Pancreas (tissue), 10 donors: ENCODE data around the gene EVA1B. TPM values are rescaled to one million over a fixed set of nuclear protein-coding genes. Genes with fewer than 3 reads are reported as not detected.

Experiments used
- ATAC-seq, 4 donors: fragments of 200-7000 bp; cut with Tn5 transposase; one replicate each; pipeline versions ENCODE4 v1.8.0 to v1.9.1; 2020; ENCODE audit warnings: mild to moderate bottlenecking in 4 of 4, moderate library complexity in 4 of 4
- DNase-seq, 6 donors: peaks; one replicate each; pipeline ENCODE4 v3.0.0-alpha.2; 2020
- FAIRE-seq: peaks from 2 replicates; lab custom pipeline; 2012; peaks lifted over from hg19 to GRCh38; lab: Jason Lieb, UNC
- H3K27ac ChIP-seq, 4 donors: fragments of 200-600 bp; sonication (generic); 1 replicate in 3 of 4; 2 replicates in 1 of 4; pipeline versions ENCODE4 v1.5.0 to v1.8.0; 2020
- H3K27me3 ChIP-seq, 4 donors: fragments of 200-600 bp; one replicate each; pipeline ENCODE4 v1.8.0; 2021
- H3K36me3 ChIP-seq, 3 donors: fragments of 200-600 bp; sonication (generic) in 1 of 3; one replicate each; pipeline versions ENCODE4 v1.5.0 to v1.8.0; 2020 to 2021
- H3K4me1 ChIP-seq, 3 donors: fragments of 200-600 bp; one replicate each; pipeline ENCODE4 v1.8.0; 2021
- H3K4me3 ChIP-seq, 4 donors: fragments of 200-600 bp; sonication (generic) in 2 of 4; one replicate each; pipeline versions ENCODE4 v1.5.0 to v1.8.0; 2020 to 2021
- H3K9me3 ChIP-seq, 4 donors: fragments of 200-600 bp; one replicate each; pipeline ENCODE4 v1.8.0; 2021
- WGBS, 2 donors: extraction: QIAGEN DNeasy Blood & Tissue Kit; methylation state at CpG; one replicate each; pipeline ENCODE4 v1.1.7; 2013; 5-methylcytosine and 5-hydroxymethylcytosine counted together
- intact Hi-C, 3 donors: fragments of 100-400 bp; cut with DNase I; formaldehyde crosslinking; loops; one replicate each; pipeline versions ENCODE4 v1.11.1 to v1.14.2; 2022
- polyA plus RNA-seq, 2 donors: library from polyadenylated mRNA; stranded (reverse); fragments of 200-250 nt; gene quantifications; one replicate each; pipeline ENCODE4 v1.2.3, GENCODE V29; 2013
- total RNA-seq, 6 donors: library from RNA; stranded (reverse); fragmentation: NEBNext Ultra II Directional in 4 of 6; extraction: Animal tissue kit (Norgen Biotek cat#: 25700) in 4 of 6; gene quantifications; one replicate each; pipeline versions ENCODE4 v1.2.1 to v1.2.4, GENCODE V29; 2021 to 2023
- TF ChIP-seq, protein P1 (sequence below), 4 donors: fragments of 200-600 bp; sonication (generic) in 3 of 4; IDR thresholded peaks; one replicate each; pipeline versions ENCODE4 v1.5.0 to v1.8.0; 2021; ENCODE audit warnings: antibody characterized with exemption in 4 of 4
- donor health status: healthy with polysubstance abuse.
- donor health status: DM: no; HTN: no; CAD: no; lungs with moderate emphysema.
- donor health status: DM: no; HTN: no; CAD: no.
- donor health status: control.
- donor health status: control.
- donor health status: Bipolar disorder and iron deficiency.
- donor health status: DM: yes; HTN: yes; CAD: no.
- donor health status: DM: no; HTN: no; CAD: no.
- donor health status: DM: no; HTN: no; CAD: no.
- donor health status: DM: yes; HTN: yes; CAD: no.

EVA1B gene
- total and polyA plus RNA-seq, 8 donors, result 3.3 to 14.0 (median 6.6) TPM

DNA sequence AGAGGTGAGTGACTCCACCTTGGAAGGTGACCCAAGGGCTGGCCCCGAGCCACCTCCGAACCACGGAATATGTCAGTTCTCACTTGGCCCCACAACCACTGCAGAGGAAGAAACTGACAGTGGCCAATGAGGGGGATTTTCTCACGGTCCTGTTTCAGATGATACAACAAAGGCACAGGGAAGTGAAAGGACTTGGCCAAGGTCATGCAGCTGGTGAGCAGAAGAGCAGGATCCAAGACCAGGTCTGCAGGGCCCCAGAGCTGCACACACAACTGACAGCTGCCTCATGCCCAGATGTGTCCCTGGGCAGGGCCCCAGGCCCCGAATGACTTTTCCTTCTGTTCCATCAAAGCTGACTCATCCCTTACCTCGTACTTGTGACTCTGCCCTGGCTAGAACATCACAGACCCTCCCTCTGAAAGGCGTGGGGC is 25.8 kb upstream of the EVA1B start:
- intact Hi-C loops, result loop anchor here in 1 of 3 donors (10.0 kb wide), 1 partner anchor 66 kb away; no protein-coding TSS in a partner anchor
- DNase-seq (peak in 1 of 6 donors; percentile 27), ATAC-seq (no peak), FAIRE-seq (no peak)
- H3K27me3 ChIP-seq, result no peaks in the 10 kb centered on the region
- WGBS, 2 donors, result 64 to 68% methylated on average over 7 of the region's 7 CpGs
- TF ChIP-seq, protein P1, sequence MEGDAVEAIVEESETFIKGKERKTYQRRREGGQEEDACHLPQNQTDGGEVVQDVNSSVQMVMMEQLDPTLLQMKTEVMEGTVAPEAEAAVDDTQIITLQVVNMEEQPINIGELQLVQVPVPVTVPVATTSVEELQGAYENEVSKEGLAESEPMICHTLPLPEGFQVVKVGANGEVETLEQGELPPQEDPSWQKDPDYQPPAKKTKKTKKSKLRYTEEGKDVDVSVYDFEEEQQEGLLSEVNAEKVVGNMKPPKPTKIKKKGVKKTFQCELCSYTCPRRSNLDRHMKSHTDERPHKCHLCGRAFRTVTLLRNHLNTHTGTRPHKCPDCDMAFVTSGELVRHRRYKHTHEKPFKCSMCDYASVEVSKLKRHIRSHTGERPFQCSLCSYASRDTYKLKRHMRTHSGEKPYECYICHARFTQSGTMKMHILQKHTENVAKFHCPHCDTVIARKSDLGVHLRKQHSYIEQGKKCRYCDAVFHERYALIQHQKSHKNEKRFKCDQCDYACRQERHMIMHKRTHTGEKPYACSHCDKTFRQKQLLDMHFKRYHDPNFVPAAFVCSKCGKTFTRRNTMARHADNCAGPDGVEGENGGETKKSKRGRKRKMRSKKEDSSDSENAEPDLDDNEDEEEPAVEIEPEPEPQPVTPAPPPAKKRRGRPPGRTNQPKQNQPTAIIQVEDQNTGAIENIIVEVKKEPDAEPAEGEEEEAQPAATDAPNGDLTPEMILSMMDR (IDR thresholded peaks at IDR 0.05), result no peak
- H3K4me3 ChIP-seq, result no peak overlapping the region
- peak overlapping the region in 1 of 4 donors; percentile 22 for H3K27ac ChIP-seq
- H3K4me1 ChIP-seq, result no peaks in the 10 kb centered on the region
- H3K36me3 ChIP-seq, result peaks cover 12 to 45% (median 21%) of the 10 kb centered on the region in 3 donors
- no peaks in the 10 kb centered on the region for H3K9me3 ChIP-seq

DNA sequence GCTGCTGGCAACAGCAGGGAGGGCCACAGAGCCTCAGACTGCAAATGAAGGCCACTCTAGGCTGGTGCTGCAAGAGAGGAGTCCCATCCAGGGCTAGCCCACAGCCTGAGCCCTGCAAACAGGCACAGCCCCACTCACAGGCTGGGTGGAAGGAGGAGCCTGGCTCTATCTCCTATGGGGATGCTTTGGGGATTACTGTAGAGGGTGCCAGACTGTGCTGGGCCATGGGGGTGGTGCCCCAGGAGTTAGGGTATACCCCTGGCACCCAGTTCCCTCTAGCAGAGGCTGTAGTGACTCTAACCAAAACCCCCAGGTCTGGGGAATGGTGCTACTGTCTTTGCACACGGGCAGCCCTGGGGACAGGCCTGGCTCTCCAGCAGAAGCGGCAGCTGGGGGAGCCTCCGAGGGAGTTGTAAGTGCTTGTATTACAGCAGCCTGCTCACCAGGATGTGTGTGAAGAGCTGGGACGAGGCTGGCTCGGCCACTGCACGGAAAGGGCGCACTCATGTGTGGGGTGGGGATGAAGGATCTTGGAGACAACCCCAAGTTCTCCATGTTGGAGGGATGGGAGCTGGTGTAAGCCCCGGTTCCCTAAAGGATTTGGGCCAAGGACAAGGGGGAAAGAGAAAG is 23.4 kb upstream of the EVA1B start:
- no peak for FAIRE-seq
- peaks cover 7 to 53% (median 17%) of the 10 kb centered on the region in 3 donors for H3K36me3 ChIP-seq
- no peaks in the 10 kb centered on the region for H3K4me1 ChIP-seq
- no peak overlapping the region for H3K4me3 ChIP-seq
- no peak overlapping the region for H3K27ac ChIP-seq
- TF ChIP-seq, protein P1 (IDR thresholded peaks at IDR 0.05), result no peak
- intact Hi-C loops, result loop anchor here in 1 of 3 donors (10.0 kb wide), 1 partner anchor 68 kb away; no protein-coding TSS in a partner anchor
- no peaks in the 10 kb centered on the region for H3K9me3 ChIP-seq
- 92 to 93% methylated on average over 8 of the region's 8 CpGs for WGBS, 2 donors
- H3K27me3 ChIP-seq, result no peaks in the 10 kb centered on the region
- peak in 1 of 6 donors; percentile 32 for DNase-seq
- ATAC-seq, result no peak

DNA sequence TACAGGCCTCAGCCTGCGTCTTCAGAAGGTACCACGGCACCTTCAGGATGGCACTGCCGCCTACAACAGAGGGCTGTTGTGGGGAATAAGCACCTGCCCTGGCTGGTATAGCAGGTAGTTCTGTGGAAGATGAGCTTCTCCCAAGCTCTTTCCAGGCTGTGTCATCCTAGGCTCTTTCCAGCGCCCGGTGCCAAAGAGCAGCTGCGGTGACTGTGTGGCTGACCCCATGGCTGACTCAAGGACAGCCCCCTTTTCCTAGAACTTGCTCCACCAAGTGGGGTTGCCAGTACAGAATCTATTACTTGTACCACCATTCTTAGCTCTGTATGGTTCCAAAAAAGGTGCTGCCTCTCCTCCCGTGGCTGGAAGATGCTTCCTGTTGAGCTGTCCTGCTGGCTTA is 21.9 kb upstream of the EVA1B start:
- 90 to 96% methylated on average over 7 of the region's 7 CpGs for WGBS, 2 donors
- no peaks in the 10 kb centered on the region for H3K4me1 ChIP-seq
- FAIRE-seq, result no peak
- no peak overlapping the region for H3K4me3 ChIP-seq
- ATAC-seq, result no peak
- no peaks in the 10 kb centered on the region for H3K27me3 ChIP-seq
- peak in 1 of 6 donors; percentile 27 for DNase-seq
- TF ChIP-seq, protein P1 (IDR thresholded peaks at IDR 0.05), result no peak
- H3K36me3 ChIP-seq, result peaks cover 7 to 53% (median 17%) of the 10 kb centered on the region in 3 donors
- H3K9me3 ChIP-seq, result no peaks in the 10 kb centered on the region
- no peak overlapping the region for H3K27ac ChIP-seq
- intact Hi-C loops, result loop anchor here in 1 of 3 donors (10.0 kb wide), 1 partner anchor 69 kb away; no protein-coding TSS in a partner anchor

DNA sequence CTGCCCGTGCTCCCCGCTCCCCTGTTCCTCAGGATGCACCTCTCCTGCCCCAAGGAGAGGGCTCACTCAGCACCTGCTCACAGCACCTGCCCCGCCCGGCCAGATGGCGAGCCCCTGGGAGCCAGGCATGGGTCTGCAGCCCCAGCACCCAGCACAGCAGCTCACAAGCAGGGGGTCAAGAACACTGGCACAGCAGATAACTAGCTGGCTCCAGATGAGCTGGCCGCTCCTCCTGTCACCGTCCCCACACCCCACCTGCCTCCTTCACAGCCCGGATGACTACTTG is 20.9 kb upstream of the EVA1B start:
- ATAC-seq (no peak), FAIRE-seq (no peak), DNase-seq (peak in 1 of 6 donors; percentile 67)
- no peaks in the 10 kb centered on the region for H3K27me3 ChIP-seq
- H3K9me3 ChIP-seq, result no peaks in the 10 kb centered on the region
- TF ChIP-seq, protein P1 (IDR thresholded peaks at IDR 0.05), result no peak
- no peaks in the 10 kb centered on the region for H3K4me1 ChIP-seq
- H3K4me3 ChIP-seq, result no peak overlapping the region
- intact Hi-C loops, result loop anchor here in 2 of 3 donors (5.0 to 10.0 kb wide), 2 partner anchors 70 to 73 kb away; no protein-coding TSS in a partner anchor
- H3K36me3 ChIP-seq, result peaks cover 7 to 50% (median 17%) of the 10 kb centered on the region in 3 donors
- 84 to 95% methylated on average over 8 of the region's 8 CpGs for WGBS, 2 donors
- H3K27ac ChIP-seq, result no peak overlapping the region
